NB4 (cell line): Measurements from ENCODE around the gene LTBP2.

Source experiments
- CTCF ChIP-seq: IDR thresholded peaks from one replicate; pipeline ENCODE4 v1.5.1; 2012; ENCODE audit warnings: low read depth, low read length
- MAX ChIP-seq: IDR thresholded peaks from 2 replicates; pipeline ENCODE4 v1.6.1; 2011; ENCODE audit warnings: low read depth, low read length
- MYC ChIP-seq: IDR thresholded peaks from 2 replicates; pipeline ENCODE4 v1.6.1; 2011; ENCODE audit warnings: low read depth, low read length
- POLR2A ChIP-seq: IDR thresholded peaks from 2 replicates; pipeline ENCODE4 v1.6.1; 2011; ENCODE audit warnings: mild to moderate bottlenecking; ENCODE audit not compliant: insufficient read length; ENCODE audit errors: extremely low read depth

GRCh38 chr14:74572726-74573301, 39.2 kb downstream of the LTBP2 start:
- TF ChIP-seq CTCF (no peak), POLR2A (no peak), MAX (no peak), MYC (no peak)
